K562 (cell line): ENCODE data around the gene TMEM132E. TPM values are rescaled to one million over a fixed set of nuclear protein-coding genes. Genes with fewer than 3 reads are reported as not detected.

Experiments used
- ATAC-seq: fragments of 200-7000 bp; cut with Tn5 transposase; 3 replicates; pipeline ENCODE4 v1.9.1; 2020; ENCODE audit warnings: moderate library complexity
- BruUV-seq: library from RNA; stranded (reverse); fragments of 400-500 nt; replicated peaks from 2 replicates; lab custom pipeline; 2021; lab: Mats Ljungman, UMichigan
- CTCF ChIA-PET: fragments of 300-600 bp; formaldehyde crosslinking; extraction: SDS; loops from one replicate; lab custom pipeline; 2021; ENCODE audit warnings: low intra/inter-chr PET ratio; lab: Yijun Ruan, JAX
- POLR2A ChIA-PET: fragments of 300-600, 350-650 bp; sonication (Branson Sonifier 250); formaldehyde crosslinking; extraction: SDS; loops from one replicate; lab custom pipeline; 2021; ENCODE audit warnings: antibody characterized with exemption, inconsistent platforms; lab: Yijun Ruan, JAX
- DNase-seq, 4 experiments: peaks; one replicate each; pipeline versions ENCODE4 v3.0.0 to v3.0.0-alpha.2; 2011 to 2018; ENCODE audit warnings: low spot score in 3 of 4, mixed read lengths in 3 of 4; ENCODE audit errors: extremely low read depth in 1 of 4
- FAIRE-seq: peaks from 2 replicates; lab custom pipeline; 2011; peaks lifted over from hg19 to GRCh38; lab: Jason Lieb, UNC
- H2AFZ ChIP-seq: 2 replicates; pipeline ENCODE4 v1.6.0; 2011; ENCODE audit warnings: low read depth, low read length, control low read depth, inconsistent platforms
- H3K27ac ChIP-seq: fragments of 200-600 bp; 3 replicates; pipeline ENCODE4 v1.8.0; 2011; ENCODE audit warnings: low read depth, mild to moderate bottlenecking, control low read depth, inconsistent platforms, low read length, moderate library complexity, mixed read lengths; ENCODE audit errors: extremely low read depth
- H3K27me3 ChIP-seq, 2 experiments: fragments of 300-600 bp in 1 of 2; 2 replicates in 1 of 2; 3 replicates in 1 of 2; pipeline versions ENCODE4 v1.6.0 to v1.8.0; 2011; ENCODE audit warnings: inconsistent platforms in 2 of 2, low read length in 2 of 2, mild to moderate bottlenecking in 1 of 2, mixed read lengths in 1 of 2, moderate library complexity in 1 of 2; ENCODE audit not compliant: control insufficient read depth in 2 of 2, insufficient read depth in 2 of 2
- H3K36me3 ChIP-seq: fragments of 300-600 bp; 3 replicates; pipeline ENCODE4 v1.8.0; 2011; ENCODE audit warnings: mild to moderate bottlenecking, low read length, inconsistent platforms; ENCODE audit not compliant: control insufficient read depth, insufficient read depth
- H3K4me1 ChIP-seq, 2 experiments: fragments of 200-600 bp in 1 of 2; replicated peaks in 1 of 2; 2 replicates in 1 of 2; 3 replicates in 1 of 2; pipeline versions ENCODE4 v1.5.1 to v1.8.0; 2011; ENCODE audit warnings: inconsistent platforms in 2 of 2, low read length in 2 of 2, mild to moderate bottlenecking in 1 of 2, mixed read lengths in 1 of 2, moderate library complexity in 1 of 2; ENCODE audit not compliant: control insufficient read depth in 2 of 2, insufficient read depth in 2 of 2
- H3K4me2 ChIP-seq: 2 replicates; pipeline ENCODE4 v1.6.1; 2011; ENCODE audit warnings: low read length, control low read depth, inconsistent platforms, mixed read lengths; ENCODE audit not compliant: insufficient read depth
- H3K4me3 ChIP-seq: fragments of 200-600 bp; sonication (generic), shearing (Covaris generic); 2 replicates; pipeline ENCODE4 v1.5.1; 2016; ENCODE audit warnings: control low read depth, inconsistent platforms
- H3K79me2 ChIP-seq: fragments of 200-600 bp; 3 replicates; pipeline ENCODE4 v1.8.0; 2011; ENCODE audit warnings: low read length, inconsistent platforms; ENCODE audit not compliant: control insufficient read depth, insufficient read depth
- H3K9ac ChIP-seq, 2 experiments: 2 replicates each; pipeline versions ENCODE4 v1.6.0 to v1.6.1; 2011; ENCODE audit warnings: low read depth in 2 of 2, low read length in 2 of 2, control low read depth in 1 of 2, inconsistent platforms in 1 of 2, mild to moderate bottlenecking in 1 of 2, mixed read lengths in 1 of 2; ENCODE audit not compliant: insufficient read depth in 1 of 2
- H3K9me1 ChIP-seq: one replicate; pipeline ENCODE4 v1.6.0; 2011; ENCODE audit warnings: inconsistent platforms, mild to moderate bottlenecking, low read length, moderate library complexity; ENCODE audit not compliant: control insufficient read depth, insufficient read depth
- H3K9me3 ChIP-seq: replicated peaks from 2 replicates; pipeline ENCODE4 v1.5.1; 2011; ENCODE audit warnings: low read depth, low read length, inconsistent platforms; ENCODE audit not compliant: control insufficient read depth, insufficient read depth
- H4K20me1 ChIP-seq: replicated peaks from 2 replicates; pipeline ENCODE4 v1.6.1; 2011; ENCODE audit warnings: low read length, inconsistent platforms, mixed read lengths; ENCODE audit not compliant: control insufficient read depth, insufficient read depth
- BRCA1 ChIP-seq, 2 experiments: fragments of 450-650 bp in 1 of 2; sonication (generic) in 1 of 2; formaldehyde crosslinking in 1 of 2; IDR thresholded peaks; 2 replicates each; pipeline versions ENCODE4 v1.5.0 to v1.6.1; 2017 to 2020; ENCODE audit warnings: mild to moderate bottlenecking in 1 of 2, missing genetic modification reagents in 1 of 2
- CC2D1A ChIP-seq: fragments of 450-650 bp; IDR thresholded peaks from 2 replicates; pipeline ENCODE4 v1.6.1; 2017; ENCODE audit warnings: mild to moderate bottlenecking
- CEBPG ChIP-seq, 3 experiments: fragments of 200-800 bp in 1 of 3; sonication (Bioruptor generic) in 1 of 3; sonication (generic) in 1 of 3; formaldehyde crosslinking in 1 of 3; IDR thresholded peaks in 2 of 3; conservative IDR thresholded peaks in 1 of 3; 2 replicates each; pipeline versions ENCODE4 v1.6.1 to v1.8.0; 2016 to 2022; ENCODE audit warnings: missing compliant biosample characterization in 2 of 3, missing genetic modification characterization in 2 of 3, mild to moderate bottlenecking in 1 of 3, missing genetic modification reagents in 1 of 3
- FOXK2 ChIP-seq, 2 experiments: fragments of 450-650 bp; IDR thresholded peaks in 1 of 2; conservative IDR thresholded peaks in 1 of 2; 2 replicates each; pipeline ENCODE4 v1.6.1; 2016; ENCODE audit warnings: low read depth in 2 of 2, mild to moderate bottlenecking in 1 of 2
- HNRNPH1 ChIP-seq: fragments of 200-400 bp; formaldehyde crosslinking; optimal IDR thresholded peaks from 2 replicates; pipeline ENCODE3; 2017; ENCODE audit warnings: low read depth, mild to moderate bottlenecking, low read length, moderate library complexity
- MAFF ChIP-seq: IDR thresholded peaks from 2 replicates; pipeline ENCODE4 v1.6.1; 2012; ENCODE audit warnings: low read length, improper control_type of control experiment
- NR3C1 ChIP-seq: sonication (generic); formaldehyde crosslinking; IDR thresholded peaks from 2 replicates; pipeline ENCODE4 v1.8.1; 2022; ENCODE audit warnings: missing genetic modification reagents
- RBM22 ChIP-seq: fragments of 200-400 bp; formaldehyde crosslinking; IDR thresholded peaks from 2 replicates; pipeline ENCODE4 v1.6.1; 2018; ENCODE audit warnings: low read length, low read depth; ENCODE audit not compliant: poor library complexity, severe bottlenecking
- REST ChIP-seq, 2 experiments: fragments of 450-650 bp; formaldehyde crosslinking in 1 of 2; IDR thresholded peaks; 2 replicates each; pipeline versions ENCODE4 v1.4.0 to v1.6.1; 2014 to 2020; ENCODE audit warnings: mild to moderate bottlenecking in 2 of 2, borderline replicate concordance in 1 of 2, low read depth in 1 of 2
- THRA ChIP-seq: fragments of 450-650 bp; IDR thresholded peaks from 2 replicates; pipeline ENCODE4 v1.6.1; 2017; ENCODE audit warnings: mild to moderate bottlenecking, moderate library complexity
- ZKSCAN1 ChIP-seq: fragments of 150-350 bp; IDR thresholded peaks from 2 replicates; pipeline ENCODE4 v1.6.1; 2016; ENCODE audit warnings: low read depth, low read length
- WGBS: fragments of 100-300 bp; shearing (Covaris generic); methylation state at CpG from one replicate; pipeline ENCODE4 v1.1.6; 2016; ENCODE audit warnings: low coverage, mixed read lengths; ENCODE audit not compliant: insufficient coverage; ENCODE audit errors: missing lambda C conversion rate; 5-methylcytosine and 5-hydroxymethylcytosine counted together
- in situ Hi-C: fragments of 300-500 bp; cut with MboI; formaldehyde crosslinking; loops from 4 replicates; pipeline ENCODE4 v1.15.0; 2018; ENCODE audit warnings: inconsistent platforms, mixed read lengths
- intact Hi-C: fragments of 100-400 bp; cut with micrococcal nuclease; formaldehyde crosslinking; loops from 2 replicates; pipeline ENCODE4 v1.14.2; 2022
- polyA plus RNA-seq, 8 experiments: library from polyadenylated mRNA; depleted of rRNA in 4 of 8; stranded (reverse) in 5 of 8; unstranded in 3 of 8; fragments of >200 nt; fragmentation: Nextera tagmentation in 2 of 8; fragmentation: Illumina TruSeq in 1 of 8; extraction: Ambion mirVana in 2 of 8; extraction: Trizol in 1 of 8; gene quantifications; 2 replicates each; pipeline versions ENCODE4 v1.2.1 to v1.2.3, GENCODE V29; 2011 to 2014; ENCODE audit warnings: inconsistent platforms in 1 of 8, missing spikeins in 1 of 8
- total RNA-seq, 7 experiments: library from RNA; depleted of rRNA in 6 of 7; stranded (reverse); fragments of >200 nt in 6 of 7; fragmentation: Illumina TruSeq in 2 of 7; extraction: Trizol in 2 of 7; gene quantifications; 2 replicates each; pipeline versions ENCODE4 v1.2.1 to v1.2.3, GENCODE V29; 2011 to 2021; ENCODE audit warnings: low replicate concordance in 1 of 7

The TMEM132E gene
- total and polyA plus RNA-seq, 9 of the 15 experiments (the other 6 are each of a cell fraction or from before 2014, with no cell fraction given): not detected

GRCh38 chr17:34542700-34543336, 36.6 kb upstream of the TMEM132E start:
- no TSS peak for BruUV-seq
- no peak for TF ChIP-seq MAFF
- TF ChIP-seq BRCA1 (IDR thresholded peaks at IDR 0.05): no peak
- TF ChIP-seq BRCA1 (CRISPR knock-in tag; IDR thresholded peaks at IDR 0.05): no peak
- TF ChIP-seq FOXK2 (conservative IDR thresholded peaks at IDR 0.05 in 1 of 2, IDR thresholded peaks at IDR 0.05 in 1 of 2; ENCODE audit: low read depth in 2 of 2): no peak
- TF ChIP-seq CC2D1A: peak; percentile 52; the same call in 1 of the 2 replicates
- no peak for TF ChIP-seq NR3C1 (CRISPR knock-in tag)
- TF ChIP-seq THRA: no peak
- TF ChIP-seq REST (IDR thresholded peaks at IDR 0.05; ENCODE audit: borderline replicate concordance): peak; percentile 84
- no peak for TF ChIP-seq REST (CRISPR knock-in tag; IDR thresholded peaks at IDR 0.05; ENCODE audit: low read depth)
- TF ChIP-seq HNRNPH1: no peak
- no peak for TF ChIP-seq CEBPG (CRISPR knock-in tag; IDR thresholded peaks at IDR 0.05)
- no peak for TF ChIP-seq CEBPG (tag; conservative IDR thresholded peaks at IDR 0.05 in 1 of 2, IDR thresholded peaks at IDR 0.05 in 1 of 2)
- TF ChIP-seq ZKSCAN1: peak; percentile 100
- TF ChIP-seq RBM22: no peak

More at GRCh38 chr17:34542700-34543336, 36.6 kb upstream of the TMEM132E start:
- H3K27ac ChIP-seq: no peak overlapping the region
- no peaks in the 10 kb centered on the region for H3K79me2 ChIP-seq
- H3K27me3 ChIP-seq: peaks cover 5 to 17% of the 10 kb centered on the region in 2 experiments; a peak in 3 of 5 replicates
- WGBS: 3% methylated on average over 8 of the region's 8 CpGs
- ATAC-seq (peak; percentile 67), FAIRE-seq (peak; percentile 82), DNase-seq (peak; percentile 43 to 79 (median 69))
- no peak overlapping the region for H3K9ac ChIP-seq
- ChIA-PET CTCF (interaction anchor here (0.8 to 1.6 kb wide), 3 partner anchors 95 to 1204 kb away, joined by 3 to 18 read pairs (median 7); partner anchors contain the start of gene RAD51D), POLR2A (interaction anchor here (0.6 kb wide), 1 partner anchor 101 kb away, joined by 3 read pairs; no protein-coding TSS in a partner anchor)
- no peaks in the 10 kb centered on the region for H3K9me3 ChIP-seq
- H3K4me2 ChIP-seq: no peak overlapping the region
- no peaks in the 10 kb centered on the region for H3K9me1 ChIP-seq
- in situ Hi-C loops (loop anchor here (10.0 kb wide), 1 partner anchor 342 kb away; no protein-coding TSS in a partner anchor), intact Hi-C loops (loop anchor here (2.0 to 5.0 kb wide), 2 partner anchors 96 to 574 kb away; partner anchors contain the start of gene RAD51D)
- H3K4me3 ChIP-seq: no peak overlapping the region
- H3K36me3 ChIP-seq: no peaks in the 10 kb centered on the region
- H2AFZ ChIP-seq: no peak overlapping the region
- H3K4me1 ChIP-seq: no peaks in the 10 kb centered on the region
- H4K20me1 ChIP-seq: no peaks in the 10 kb centered on the region
